Right ventricle myocardium inferior (tissue), 1 donor: ENCODE data around the gene DNA2. TPM values are rescaled to one million over a fixed set of nuclear protein-coding genes. Genes with fewer than 3 reads are reported as not detected.
"Not testable (repeated sequence)": the region's sequence is repeated elsewhere in the genome, so short reads cannot be mapped to it uniquely, and the experiment has no call there.

Experiments used
- ATAC-seq: fragments of 200-7000 bp; cut with Tn5 transposase; one replicate; pipeline ENCODE4 v1.9.1; 2020; ENCODE audit warnings: mild to moderate bottlenecking, moderate library complexity
- DNase-seq: peaks from one replicate; pipeline ENCODE4 v3.0.0; 2021; ENCODE audit errors: missing footprints
- intact Hi-C: fragments of 100-400 bp; cut with DNase I; formaldehyde crosslinking; loops from one replicate; pipeline ENCODE4 v1.11.0; 2022
- long read RNA-seq: library from polyadenylated mRNA; unstranded; transcript quantifications from one replicate; pipeline ENCODE4 v2.0.0, GENCODE V29; 2021
- total RNA-seq: library from RNA; stranded (reverse); fragmentation: NEBNext Ultra II Directional; extraction: Animal tissue kit (Norgen Biotek cat#: 25700); gene quantifications from one replicate; pipeline ENCODE4 v1.2.1, GENCODE V29; 2021
- donor health status: DM: no; HTN: yes; CAD: no; lungs with severe emphysema.

DNA2 gene, protein sequence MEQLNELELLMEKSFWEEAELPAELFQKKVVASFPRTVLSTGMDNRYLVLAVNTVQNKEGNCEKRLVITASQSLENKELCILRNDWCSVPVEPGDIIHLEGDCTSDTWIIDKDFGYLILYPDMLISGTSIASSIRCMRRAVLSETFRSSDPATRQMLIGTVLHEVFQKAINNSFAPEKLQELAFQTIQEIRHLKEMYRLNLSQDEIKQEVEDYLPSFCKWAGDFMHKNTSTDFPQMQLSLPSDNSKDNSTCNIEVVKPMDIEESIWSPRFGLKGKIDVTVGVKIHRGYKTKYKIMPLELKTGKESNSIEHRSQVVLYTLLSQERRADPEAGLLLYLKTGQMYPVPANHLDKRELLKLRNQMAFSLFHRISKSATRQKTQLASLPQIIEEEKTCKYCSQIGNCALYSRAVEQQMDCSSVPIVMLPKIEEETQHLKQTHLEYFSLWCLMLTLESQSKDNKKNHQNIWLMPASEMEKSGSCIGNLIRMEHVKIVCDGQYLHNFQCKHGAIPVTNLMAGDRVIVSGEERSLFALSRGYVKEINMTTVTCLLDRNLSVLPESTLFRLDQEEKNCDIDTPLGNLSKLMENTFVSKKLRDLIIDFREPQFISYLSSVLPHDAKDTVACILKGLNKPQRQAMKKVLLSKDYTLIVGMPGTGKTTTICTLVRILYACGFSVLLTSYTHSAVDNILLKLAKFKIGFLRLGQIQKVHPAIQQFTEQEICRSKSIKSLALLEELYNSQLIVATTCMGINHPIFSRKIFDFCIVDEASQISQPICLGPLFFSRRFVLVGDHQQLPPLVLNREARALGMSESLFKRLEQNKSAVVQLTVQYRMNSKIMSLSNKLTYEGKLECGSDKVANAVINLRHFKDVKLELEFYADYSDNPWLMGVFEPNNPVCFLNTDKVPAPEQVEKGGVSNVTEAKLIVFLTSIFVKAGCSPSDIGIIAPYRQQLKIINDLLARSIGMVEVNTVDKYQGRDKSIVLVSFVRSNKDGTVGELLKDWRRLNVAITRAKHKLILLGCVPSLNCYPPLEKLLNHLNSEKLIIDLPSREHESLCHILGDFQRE
- total RNA-seq = 1.5 TPM
- long read RNA-seq = 0 reads

DNA sequence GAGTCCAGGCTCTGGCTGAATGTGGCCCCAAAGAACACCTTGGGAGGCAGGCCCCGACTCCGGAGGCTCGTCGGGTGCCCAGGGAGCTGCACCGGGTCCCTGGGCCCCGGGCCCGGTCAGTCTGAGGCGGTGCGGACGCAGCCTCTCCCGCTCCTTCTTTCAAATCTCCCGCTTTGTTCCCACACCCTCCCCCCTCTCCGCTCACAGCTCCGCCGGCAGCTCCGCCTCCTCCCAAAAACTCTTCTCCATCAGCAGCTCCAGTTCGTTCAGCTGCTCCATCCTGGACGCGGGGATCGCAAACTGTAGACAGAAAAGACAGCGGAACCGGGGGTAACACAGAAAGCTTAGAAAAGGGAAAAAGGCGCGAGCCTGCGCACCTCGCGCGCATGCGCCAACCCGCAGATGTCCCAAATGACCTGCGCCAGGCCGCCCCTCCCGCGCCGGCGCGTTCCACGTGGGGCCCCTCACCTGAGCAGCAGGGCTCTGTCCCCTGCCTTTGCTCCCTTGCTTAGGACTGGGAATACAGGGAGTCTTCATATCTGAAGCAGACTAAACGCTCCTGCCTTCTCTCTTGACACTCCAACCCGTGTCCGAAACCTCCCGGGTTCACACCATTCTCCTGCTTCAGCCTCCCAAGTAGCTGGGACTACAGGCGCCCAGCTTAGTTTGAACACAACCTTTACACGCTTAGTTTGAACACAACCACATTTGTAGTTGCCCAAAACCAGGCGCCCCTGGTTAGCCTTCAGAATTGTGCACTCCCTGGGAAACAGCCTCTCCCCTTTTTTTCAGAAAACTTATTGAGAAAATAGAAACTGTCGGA lies at the start of gene DNA2:
TSS of gene DNA2 (minus strand) at position 388 of the 823 bp plus-strand sequence. CDS start at position 279, 109 bp downstream.
- intact Hi-C loops = no loop called here
- DNase-seq = peak; percentile 77
- peak; percentile 75 for ATAC-seq

DNA sequence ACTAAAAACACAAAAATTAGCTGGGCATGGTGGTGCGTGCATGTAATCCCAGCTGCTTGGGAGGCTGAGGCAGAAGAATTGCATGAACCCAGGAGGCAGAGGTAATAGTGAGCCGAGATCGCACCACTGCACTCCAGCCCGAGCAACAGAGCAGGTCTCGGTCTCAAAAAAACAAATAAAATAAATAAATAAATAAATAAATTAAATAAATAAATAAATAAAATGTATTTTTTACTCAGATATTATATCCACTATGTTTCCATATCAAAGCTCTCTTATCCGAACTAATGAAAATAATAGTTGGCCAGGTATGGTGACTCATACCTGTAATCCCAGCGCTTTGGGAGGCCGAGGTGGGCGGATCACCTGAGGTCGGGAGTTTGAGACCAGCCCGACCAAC lies 46.8 kb upstream of the DNA2 start:
- DNase-seq, intact Hi-C loops, ATAC-seq: not testable (repeated sequence)

GRCh38 chr10:68517188-68517587 lies 45.4 kb upstream of the DNA2 start:
- intact Hi-C loops = no loop called here
- no peak for ATAC-seq

GRCh38 chr10:68516766-68517165 lies 45.0 kb upstream of the DNA2 start:
- intact Hi-C loops = no loop called here
- no peak for DNase-seq
- ATAC-seq = no peak

More at GRCh38 chr10:68517188-68517587, 45.4 kb upstream of the DNA2 start:
- DNase-seq = no peak

DNA sequence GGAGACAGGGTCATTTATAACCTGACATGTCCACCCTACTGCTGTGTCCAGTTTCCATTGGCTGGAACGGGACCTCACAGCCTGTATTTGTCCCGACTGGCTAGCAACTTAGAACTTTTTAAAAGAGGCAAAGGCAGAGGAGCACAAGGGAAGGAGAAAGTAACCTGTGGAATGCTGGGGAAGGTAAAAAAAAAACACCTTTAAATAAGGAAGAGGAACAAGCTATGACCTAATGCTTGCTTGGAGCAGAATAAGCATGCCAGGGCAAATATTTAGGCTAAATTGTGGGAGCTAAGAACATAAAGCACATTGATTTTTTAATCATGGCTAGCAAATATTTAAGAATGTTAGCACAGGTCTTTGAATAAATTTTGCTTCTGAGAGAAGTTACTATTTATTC lies 44.4 kb upstream of the DNA2 start:
- not testable (repeated sequence) for ATAC-seq, DNase-seq

DNA sequence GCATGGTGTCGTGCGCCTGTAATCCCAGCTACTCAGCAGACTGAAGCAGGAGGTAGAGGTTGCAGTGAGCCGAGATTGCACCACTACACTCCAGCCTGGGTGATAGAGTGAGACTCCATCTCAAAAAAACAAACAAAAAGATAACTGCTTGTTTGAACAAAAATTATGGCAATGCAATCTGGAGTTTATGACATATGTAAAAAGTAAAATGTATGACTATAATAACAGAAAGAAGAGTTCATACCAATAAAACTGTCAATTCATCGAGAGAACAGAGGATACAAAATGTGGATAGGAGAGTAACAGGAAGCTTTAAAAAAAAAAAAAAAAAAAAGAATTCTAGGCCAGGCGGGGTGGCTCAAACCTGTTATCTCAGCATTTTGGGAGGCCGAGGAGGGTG lies 36.3 kb upstream of the DNA2 start:
- ATAC-seq = no peak

More for the DNA sequence above, 44.4 kb upstream of the DNA2 start:
- intact Hi-C loops = not testable (repeated sequence)

GRCh38 chr10:68506411-68506810 lies 34.6 kb upstream of the DNA2 start:
- intact Hi-C loops = no loop called here
- ATAC-seq = no peak
- DNase-seq = no peak

More for the DNA sequence above, 36.3 kb upstream of the DNA2 start:
- no peak for DNase-seq
- intact Hi-C loops = no loop called here

DNA sequence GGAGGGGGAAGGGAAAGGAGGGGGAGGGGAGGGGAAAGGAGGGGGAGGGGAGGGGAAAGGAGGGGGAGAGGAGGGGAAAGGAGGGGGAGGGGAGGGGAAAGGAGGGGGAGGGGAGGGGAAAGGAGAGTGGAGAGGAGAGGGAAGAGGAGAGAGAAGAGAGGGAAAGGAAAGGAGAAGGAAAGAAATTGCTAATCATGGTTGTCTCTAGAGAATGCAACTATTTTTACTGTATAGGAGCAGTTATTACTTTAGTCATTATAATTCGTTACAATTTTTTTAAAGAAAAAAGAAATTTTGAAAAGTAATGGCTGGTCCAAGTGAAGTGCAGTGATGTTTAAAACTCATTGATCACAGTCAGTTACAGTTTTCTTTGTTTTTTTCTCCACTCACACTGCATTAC lies 31.1 kb upstream of the DNA2 start:
- DNase-seq (no peak), ATAC-seq (no peak)
- intact Hi-C loops = no loop called here

DNA sequence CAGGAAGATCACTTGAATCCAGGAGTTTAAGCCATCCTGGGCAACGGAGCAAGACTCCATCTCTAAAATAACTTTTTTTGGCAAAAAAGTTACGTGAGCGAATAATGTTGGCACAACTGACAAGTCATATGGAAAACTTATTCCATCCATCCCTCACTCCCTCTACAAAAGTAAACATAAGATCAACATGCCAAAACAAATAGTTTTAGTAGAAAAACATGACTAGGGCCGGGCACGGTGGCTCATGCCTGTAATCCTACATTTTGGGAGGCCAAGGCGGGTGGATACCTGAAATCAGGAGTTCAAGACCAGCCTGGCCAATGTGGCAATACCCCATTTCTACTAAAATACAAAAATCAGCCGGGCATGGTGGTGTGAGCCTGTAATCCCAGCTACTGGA lies 29.9 kb upstream of the DNA2 start:
- intact Hi-C loops = no loop called here
- ATAC-seq = no peak
- DNase-seq = no peak

DNA sequence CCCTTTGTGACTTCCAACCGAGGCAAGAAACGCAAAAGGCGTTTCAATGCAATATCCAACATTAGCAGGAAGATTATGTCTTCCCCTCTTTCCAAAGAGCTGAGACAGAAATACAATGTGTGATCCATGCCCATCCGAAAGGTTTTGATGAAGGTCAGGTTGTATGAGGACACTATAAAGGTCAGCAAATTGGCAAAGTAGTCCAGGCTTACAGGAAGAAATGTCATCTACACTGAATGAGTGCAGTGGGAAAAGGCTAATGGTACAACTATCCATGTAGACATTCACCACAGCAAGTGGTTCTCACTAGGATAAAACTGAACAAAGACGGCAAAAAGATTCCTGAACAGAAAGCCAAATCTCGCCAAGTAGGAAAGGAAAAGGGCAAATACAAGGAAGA lies 27.8 kb upstream of the DNA2 start:
- intact Hi-C loops = no loop called here
- ATAC-seq (no peak), DNase-seq (no peak)

DNA sequence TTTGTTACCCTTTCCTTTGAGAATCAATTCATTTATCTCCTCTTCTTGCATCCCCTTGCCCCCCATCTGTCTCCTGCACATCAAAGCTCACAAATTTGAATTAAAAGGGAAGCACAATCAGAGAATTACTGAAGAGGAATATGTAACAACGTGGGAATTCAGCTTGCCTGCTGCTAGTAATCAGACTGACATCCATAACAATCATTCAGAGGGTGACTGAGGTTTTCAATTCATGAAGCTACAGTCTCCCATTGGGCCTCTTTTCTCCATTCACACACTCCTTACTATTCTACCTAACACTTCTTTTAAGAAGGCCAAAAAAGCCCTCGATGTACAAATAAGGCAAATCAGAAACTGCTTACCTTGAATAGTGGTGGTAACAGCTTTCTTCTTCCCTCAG lies 24.3 kb upstream of the DNA2 start:
- ATAC-seq (no peak), DNase-seq (no peak)
- intact Hi-C loops = no loop called here

- intact Hi-C loops = no loop called here
- no peak for DNase-seq
- ATAC-seq = no peak
These were observed 20.3 kb upstream of the DNA2 start for GRCh38 chr10:68492118-68492517.

GRCh38 chr10:68489919-68490318 lies 18.1 kb upstream of the DNA2 start:
- ATAC-seq (no peak), DNase-seq (no peak)
- intact Hi-C loops = no loop called here

DNA sequence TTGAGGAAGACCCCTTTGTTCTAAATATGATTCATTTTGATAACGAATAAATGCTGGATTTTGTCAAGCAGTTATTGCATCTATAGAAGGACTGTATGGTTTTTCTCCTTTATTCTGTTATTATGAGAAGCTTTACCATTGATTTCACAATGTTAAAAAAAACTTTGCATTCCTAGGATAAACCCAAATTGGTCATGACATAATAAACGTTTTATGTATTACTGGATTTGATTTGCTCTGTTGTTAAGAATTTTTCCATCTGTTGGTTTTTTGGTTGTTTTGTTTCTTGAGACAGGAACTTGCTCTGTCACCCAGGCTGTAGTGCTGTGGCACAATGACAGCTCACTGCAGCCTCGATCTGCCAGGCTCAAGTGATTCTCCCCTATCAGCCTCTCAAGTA lies 2.2 kb upstream of the DNA2 start:
- ATAC-seq (no peak), DNase-seq (no peak)
- intact Hi-C loops = no loop called here

- ATAC-seq (no peak), DNase-seq (no peak)
- intact Hi-C loops = no loop called here
These were observed 649 bp downstream of the DNA2 start for GRCh38 chr10:68471063-68471585.

- intact Hi-C loops = no loop called here
- no peak for DNase-seq
- no peak for ATAC-seq
These were observed 1.5 kb downstream of the DNA2 start for GRCh38 chr10:68470300-68470699.

GRCh38 chr10:68469838-68470237 lies 1.9 kb downstream of the DNA2 start:
- intact Hi-C loops = no loop called here
- ATAC-seq = no peak
- no peak for DNase-seq

DNA sequence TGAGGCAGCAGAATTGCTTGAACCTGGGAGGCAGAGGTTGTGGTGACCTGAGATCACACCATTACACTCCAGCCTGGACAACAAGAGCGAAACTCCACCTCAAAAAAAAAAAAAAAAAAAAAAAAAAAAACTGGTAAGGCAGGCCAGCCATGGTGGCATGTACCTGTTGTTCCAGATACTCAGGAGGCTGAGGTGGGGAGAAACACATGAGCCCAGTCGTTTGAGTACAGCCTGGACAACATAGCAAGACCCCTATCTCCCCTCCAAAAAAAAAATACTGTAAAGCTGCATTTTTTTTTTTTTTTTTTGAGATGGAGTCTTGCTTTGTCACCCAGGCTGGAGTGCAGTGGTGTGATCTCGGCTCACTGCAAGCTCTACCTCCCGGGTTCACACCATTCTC lies 7.0 kb downstream of the DNA2 start:
- DNase-seq, ATAC-seq, intact Hi-C loops: not testable (repeated sequence)
